SK-N-SH treated with all-trans-retinoic acid at 6 μM for 48 hours (cell line): ENCODE measurements around the gene NREP.

Experiments used
- CSDC2 ChIP-seq: fragments of 250-450 bp; sonication (Bioruptor Pico); IDR thresholded peaks from 2 replicates; pipeline ENCODE4 v1.5.0; 2020; ENCODE audit warnings: mild to moderate bottlenecking, moderate library complexity
- CSRNP3 ChIP-seq: fragments of 250-450 bp; sonication (Bioruptor Pico); IDR thresholded peaks from 2 replicates; pipeline ENCODE4 v1.5.1; 2021; ENCODE audit warnings: mild to moderate bottlenecking, moderate library complexity
- ZNF565 ChIP-seq: fragments of 450-650 bp; formaldehyde crosslinking; conservative IDR thresholded peaks from 2 replicates; pipeline ENCODE4 v1.5.0; 2020; ENCODE audit warnings: low read depth, mild to moderate bottlenecking, moderate library complexity
- TF ChIP-seq, protein P1 (sequence below): fragments of 250-450 bp; sonication (Bioruptor Pico); IDR thresholded peaks from 2 replicates; pipeline ENCODE4 v1.5.0; 2020; ENCODE audit warnings: mild to moderate bottlenecking, moderate library complexity
- TF ChIP-seq, protein P2 (sequence below): fragments of 250-450 bp; sonication (Bioruptor Pico); IDR thresholded peaks from 2 replicates; pipeline ENCODE4 v1.8.0; 2020; ENCODE audit warnings: mild to moderate bottlenecking, moderate library complexity, borderline replicate concordance

GRCh38 chr5:111680737-111681413, 76.1 kb downstream of the NREP start:
- TF ChIP-seq, protein P1, sequence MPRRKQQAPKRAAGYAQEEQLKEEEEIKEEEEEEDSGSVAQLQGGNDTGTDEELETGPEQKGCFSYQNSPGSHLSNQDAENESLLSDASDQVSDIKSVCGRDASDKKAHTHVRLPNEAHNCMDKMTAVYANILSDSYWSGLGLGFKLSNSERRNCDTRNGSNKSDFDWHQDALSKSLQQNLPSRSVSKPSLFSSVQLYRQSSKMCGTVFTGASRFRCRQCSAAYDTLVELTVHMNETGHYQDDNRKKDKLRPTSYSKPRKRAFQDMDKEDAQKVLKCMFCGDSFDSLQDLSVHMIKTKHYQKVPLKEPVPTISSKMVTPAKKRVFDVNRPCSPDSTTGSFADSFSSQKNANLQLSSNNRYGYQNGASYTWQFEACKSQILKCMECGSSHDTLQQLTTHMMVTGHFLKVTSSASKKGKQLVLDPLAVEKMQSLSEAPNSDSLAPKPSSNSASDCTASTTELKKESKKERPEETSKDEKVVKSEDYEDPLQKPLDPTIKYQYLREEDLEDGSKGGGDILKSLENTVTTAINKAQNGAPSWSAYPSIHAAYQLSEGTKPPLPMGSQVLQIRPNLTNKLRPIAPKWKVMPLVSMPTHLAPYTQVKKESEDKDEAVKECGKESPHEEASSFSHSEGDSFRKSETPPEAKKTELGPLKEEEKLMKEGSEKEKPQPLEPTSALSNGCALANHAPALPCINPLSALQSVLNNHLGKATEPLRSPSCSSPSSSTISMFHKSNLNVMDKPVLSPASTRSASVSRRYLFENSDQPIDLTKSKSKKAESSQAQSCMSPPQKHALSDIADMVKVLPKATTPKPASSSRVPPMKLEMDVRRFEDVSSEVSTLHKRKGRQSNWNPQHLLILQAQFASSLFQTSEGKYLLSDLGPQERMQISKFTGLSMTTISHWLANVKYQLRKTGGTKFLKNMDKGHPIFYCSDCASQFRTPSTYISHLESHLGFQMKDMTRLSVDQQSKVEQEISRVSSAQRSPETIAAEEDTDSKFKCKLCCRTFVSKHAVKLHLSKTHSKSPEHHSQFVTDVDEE: no peak
- TF ChIP-seq, protein P2, sequence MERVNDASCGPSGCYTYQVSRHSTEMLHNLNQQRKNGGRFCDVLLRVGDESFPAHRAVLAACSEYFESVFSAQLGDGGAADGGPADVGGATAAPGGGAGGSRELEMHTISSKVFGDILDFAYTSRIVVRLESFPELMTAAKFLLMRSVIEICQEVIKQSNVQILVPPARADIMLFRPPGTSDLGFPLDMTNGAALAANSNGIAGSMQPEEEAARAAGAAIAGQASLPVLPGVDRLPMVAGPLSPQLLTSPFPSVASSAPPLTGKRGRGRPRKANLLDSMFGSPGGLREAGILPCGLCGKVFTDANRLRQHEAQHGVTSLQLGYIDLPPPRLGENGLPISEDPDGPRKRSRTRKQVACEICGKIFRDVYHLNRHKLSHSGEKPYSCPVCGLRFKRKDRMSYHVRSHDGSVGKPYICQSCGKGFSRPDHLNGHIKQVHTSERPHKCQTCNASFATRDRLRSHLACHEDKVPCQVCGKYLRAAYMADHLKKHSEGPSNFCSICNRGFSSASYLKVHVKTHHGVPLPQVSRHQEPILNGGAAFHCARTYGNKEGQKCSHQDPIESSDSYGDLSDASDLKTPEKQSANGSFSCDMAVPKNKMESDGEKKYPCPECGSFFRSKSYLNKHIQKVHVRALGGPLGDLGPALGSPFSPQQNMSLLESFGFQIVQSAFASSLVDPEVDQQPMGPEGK: no peak
- TF ChIP-seq CSRNP3 (CRISPR knock-in tag): no peak
- no peak for TF ChIP-seq CSDC2 (CRISPR knock-in tag)
- TF ChIP-seq ZNF565: no peak
